Ovary (tissue), 3 donors: Measurements from ENCODE around the gene SMIM1.

Experiments used
- CTCF ChIP-seq, 3 donors: fragments of 450-650 bp in 2 of 3; fragments of 200-600 bp in 1 of 3; IDR thresholded peaks; one replicate each; pipeline versions ENCODE4 v1.5.1 to v1.8.0; 2016 to 2022; ENCODE audit warnings: antibody characterized with exemption in 3 of 3, mild to moderate bottlenecking in 1 of 3
- EP300 ChIP-seq: sonication (generic); formaldehyde crosslinking; IDR thresholded peaks from one replicate; pipeline ENCODE4 v1.6.1; 2017; ENCODE audit warnings: antibody characterized with exemption
- POLR2A ChIP-seq: fragments of 450-650 bp; IDR thresholded peaks from one replicate; pipeline ENCODE4 v1.6.1; 2017; ENCODE audit warnings: antibody characterized with exemption, mild to moderate bottlenecking, moderate library complexity
- donor health status: DM: no; HTN: no; CAD: no.

- TF ChIP-seq EP300 (no peak), CTCF (IDR thresholded peaks at IDR 0.05) (no peak), POLR2A (no peak)
Measured at GRCh38 chr1:3779265-3779911, 6.8 kb downstream of the SMIM1 start.
